Measurements from ENCODE around the gene NPTX2.

Gene NPTX2

DNA sequence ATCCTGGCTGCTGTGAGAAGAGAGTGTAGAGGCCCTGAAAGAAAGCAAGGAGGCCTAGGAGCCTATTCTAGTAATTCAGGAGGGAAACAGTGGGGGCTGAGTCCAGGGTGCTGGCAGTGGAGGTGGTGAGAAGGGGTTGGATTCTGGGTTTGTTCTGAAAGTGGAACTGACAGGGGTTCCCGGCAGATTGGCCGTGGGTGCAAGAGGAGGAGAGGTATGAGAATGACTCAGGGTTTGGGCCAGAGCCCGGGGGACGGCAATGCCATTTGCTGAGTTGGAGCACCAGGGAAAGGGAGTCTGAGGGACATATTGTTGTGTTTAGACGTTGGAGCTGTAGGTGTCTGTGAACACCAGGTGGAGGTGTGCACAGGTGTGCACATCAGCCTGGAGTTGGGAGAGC is 38.5 kb downstream of the NPTX2 start:
- DNase-seq, result no peak

DNA sequence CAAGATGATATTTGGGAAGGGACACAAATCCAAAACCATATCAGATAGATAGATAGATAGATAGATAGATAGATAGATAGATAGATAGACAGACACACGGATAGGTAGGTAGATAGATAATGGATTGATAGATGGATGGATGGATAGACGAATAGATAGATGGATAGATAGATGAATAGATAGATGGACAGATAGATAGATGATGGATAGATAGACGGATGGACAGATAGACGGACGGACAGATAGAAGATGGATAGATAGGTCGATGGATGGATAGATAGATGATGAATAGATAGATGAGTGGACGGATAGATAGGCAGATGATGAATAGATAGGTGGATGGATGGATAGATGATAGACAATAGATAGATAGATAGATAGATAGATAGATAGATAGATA is 39.8 kb downstream of the NPTX2 start:
- no peak for DNase-seq

DNA sequence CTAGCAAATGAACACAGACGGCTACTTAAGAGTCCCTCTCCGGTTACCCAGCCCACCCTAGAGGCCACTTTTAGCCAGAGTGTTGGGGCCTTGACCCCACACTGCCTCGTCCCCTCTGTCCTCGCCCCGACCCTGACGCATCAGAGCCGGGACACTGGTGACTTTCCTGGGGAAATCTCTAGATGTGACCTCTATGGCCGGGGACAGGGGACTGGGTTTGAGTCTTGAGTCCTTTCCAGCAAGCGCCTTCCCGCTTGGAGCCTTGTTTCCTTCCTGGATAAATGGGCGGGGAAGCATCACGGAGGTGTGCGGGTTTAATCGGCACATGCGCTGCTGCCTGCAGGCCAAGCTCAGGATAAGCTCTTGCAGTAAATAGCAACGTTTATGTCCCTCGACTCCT is 40.7 kb downstream of the NPTX2 start:
- DNase-seq, result no peak

DNA sequence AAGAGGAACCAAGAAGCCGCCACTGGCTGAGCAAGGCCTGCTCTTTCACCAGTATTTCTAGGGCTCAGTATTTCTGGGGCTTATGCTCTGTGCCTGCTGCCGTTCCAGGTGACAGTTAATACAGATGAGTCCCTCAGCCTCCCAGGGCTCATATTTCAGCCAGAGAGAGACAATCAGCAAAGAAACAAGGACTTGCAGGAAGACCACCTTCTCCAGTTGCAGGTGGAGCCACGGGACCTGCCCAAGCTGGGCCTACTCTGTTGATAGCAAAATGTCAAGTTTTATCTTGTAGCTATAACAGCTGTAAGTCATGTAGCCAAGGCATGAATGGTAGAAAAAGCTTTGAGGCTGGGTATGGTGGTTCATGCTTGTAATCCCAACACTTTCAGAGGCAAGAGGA is 42.7 kb downstream of the NPTX2 start:
- no peak for DNase-seq

DNA sequence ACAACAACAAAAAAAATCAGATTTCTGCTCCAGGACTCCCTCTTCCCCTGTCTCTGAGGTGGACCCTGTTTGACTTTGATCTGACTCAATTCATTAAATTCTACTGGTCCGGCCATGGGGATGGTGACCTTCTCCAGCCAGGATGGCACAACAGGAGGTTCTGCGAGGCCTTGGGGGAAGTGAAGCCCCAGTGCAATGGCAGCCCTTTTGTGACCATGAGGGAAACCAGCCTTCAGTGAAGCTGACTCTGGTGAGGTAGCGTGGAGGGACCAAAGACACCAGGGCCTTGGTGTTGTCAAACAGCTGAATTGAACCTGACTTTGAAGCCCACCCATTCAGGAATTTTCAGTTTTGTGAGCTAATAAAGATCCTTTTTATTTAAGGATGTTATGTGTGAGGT is 44.5 kb downstream of the NPTX2 start:
- no peak for DNase-seq

DNA sequence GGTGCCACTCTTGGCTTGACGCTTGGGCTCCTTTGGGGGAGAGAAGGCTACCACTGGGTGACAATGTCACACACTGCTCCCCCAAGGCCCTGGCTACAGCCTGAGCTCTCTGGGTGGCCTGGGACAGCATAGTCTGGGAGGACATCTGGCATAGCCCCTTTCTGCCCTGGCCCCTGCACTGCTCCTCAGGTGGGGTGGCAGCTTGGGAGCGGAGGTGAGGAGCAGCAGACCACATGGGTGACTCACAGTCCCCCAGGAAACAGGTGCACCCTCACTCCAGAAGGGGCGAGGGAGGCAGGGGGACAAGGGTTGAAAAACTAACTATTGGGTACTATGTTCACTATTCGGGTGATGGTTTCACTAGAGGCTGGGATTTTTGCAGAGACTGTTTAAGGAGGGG is 45.2 kb downstream of the NPTX2 start:
- DNase-seq, result no peak

DNA sequence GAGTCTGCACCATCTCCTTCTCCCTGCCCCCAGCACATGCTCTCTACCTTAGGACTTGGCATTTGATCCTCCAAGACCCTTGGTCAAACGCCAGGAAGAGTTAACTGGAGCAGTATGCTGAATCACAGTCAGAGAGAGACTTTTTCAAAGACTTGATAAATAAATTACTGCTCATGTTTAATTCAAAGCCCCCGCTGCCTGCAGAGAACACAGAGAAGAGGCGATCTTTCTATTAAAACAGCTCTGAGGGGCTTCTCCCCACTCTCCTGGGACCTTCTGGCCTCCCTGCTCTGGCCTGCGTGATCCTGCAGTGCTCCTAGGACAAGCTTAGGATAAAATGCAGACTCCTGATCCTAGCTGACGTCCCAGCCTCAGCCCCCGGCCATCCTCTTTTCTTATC is 47.8 kb downstream of the NPTX2 start:
- no peak for DNase-seq

DNA sequence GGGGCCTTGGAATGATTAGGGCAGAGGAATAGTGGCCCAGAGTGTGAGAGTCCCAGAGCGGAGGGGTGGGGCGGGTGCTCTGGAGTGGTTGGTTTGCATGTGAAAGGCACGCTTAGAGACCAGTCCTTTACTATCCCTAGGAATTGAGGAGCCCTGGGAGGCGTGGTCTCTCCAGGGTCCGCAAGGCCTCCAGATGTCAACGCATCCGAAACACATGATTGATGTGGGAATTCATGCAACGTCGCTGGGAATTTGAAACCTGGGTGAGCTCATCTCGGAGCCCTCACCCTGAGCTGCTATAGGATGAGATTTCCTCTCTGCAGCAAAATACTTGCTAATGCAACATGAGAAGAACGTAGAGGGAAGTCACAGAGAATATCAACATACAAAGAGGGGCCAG is 51.2 kb downstream of the NPTX2 start:
- no peak for DNase-seq

DNA sequence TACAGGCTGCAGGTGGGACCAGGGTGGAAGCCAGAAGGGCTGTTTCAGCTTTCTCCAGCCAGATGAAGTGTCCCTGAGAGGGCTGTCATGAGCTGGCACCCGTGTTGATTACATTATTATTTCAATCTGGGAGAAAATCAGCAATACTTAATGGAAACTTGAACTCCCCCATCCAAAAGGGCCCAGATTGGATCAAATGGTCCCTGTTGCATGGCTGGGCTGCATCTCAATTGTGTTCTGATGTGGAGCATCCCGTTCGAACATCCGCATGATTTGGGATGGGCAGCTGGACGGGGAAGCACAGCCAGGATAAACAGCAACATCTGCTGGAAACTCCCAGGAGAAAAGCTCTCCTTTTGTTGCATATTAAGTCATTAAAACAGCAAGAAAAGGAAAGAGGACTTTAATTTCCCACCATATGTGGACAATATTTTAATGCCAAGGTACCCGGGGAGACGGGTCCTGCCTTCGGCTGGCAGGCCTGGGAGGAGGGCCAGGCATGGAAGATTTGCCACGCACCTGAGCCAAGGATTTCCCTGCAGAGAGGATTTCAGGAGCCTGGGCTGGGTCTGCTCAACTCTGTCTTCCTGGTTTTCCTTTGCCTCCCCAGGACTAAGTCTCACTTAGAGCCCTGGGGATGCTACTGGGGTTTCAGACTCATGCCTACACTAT is 52.4 kb downstream of the NPTX2 start:
- no peak for DNase-seq

DNA sequence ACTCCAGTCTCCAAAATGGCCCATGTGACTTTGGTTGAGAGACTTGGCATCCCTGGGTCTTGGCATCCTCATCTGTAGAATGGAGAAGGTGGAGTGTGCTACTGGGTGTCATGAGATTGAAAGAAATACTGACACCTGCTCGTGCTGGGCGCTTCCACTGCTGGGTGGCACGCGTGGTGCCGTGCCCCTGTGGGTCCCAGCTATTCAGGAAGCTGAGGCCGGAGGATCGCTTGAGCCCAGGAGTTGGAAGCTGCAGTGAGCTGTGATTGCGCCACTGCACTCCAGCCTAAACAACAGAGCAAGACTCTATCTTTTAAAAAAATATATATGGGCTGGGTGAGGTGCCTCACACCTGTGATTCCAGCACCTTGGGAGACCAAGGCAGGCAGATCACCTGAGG is 53.1 kb downstream of the NPTX2 start:
- no peak for DNase-seq

DNA sequence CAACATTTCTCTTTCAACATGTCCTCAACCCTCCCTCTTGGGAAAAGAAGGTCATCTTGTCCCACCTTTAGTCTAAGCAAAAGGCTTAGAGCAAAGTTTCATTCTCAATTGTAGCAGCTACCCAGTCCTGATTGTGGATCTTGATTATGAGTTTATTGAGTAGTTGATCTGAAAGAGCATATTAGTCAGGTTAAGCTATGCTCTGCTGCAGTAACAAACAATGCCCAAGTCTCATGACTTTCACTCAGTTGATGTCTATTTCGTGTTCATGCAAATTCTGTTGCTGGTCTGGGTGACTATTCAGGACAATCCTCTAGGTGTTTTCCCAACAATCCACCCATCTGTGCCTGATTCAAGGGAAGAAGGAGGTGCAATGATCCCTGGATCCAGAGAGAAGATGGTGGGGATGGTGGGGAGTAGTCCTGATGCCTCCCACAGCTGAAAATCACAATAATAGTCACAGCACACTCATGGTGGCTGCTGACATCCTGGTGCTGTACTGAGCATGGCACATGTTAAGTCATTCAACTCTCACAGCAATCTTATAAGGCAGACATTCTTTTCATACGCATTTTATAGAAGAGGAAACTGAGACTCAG is 54.7 kb downstream of the NPTX2 start:
- DNase-seq, result no peak

DNA sequence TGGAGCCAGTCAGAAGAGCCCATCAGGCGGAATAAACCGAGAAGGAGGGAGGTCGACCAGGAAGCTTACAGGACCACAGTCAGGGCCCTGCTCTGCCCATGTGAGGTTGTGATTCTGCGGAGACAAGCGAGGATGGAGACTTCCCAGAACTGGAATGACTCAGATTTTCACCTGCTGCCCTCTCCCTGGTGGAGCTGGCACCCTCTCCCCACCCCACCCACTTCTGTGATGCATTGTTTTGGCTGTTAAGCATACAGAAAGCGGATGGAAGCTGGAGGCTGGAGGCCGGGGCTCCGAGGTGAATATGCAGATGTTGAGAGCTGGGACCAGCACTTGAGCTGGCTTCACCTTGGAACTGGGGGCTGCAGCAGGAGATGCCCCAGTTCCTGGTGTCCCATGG is 57.4 kb downstream of the NPTX2 start:
- no peak for DNase-seq

DNA sequence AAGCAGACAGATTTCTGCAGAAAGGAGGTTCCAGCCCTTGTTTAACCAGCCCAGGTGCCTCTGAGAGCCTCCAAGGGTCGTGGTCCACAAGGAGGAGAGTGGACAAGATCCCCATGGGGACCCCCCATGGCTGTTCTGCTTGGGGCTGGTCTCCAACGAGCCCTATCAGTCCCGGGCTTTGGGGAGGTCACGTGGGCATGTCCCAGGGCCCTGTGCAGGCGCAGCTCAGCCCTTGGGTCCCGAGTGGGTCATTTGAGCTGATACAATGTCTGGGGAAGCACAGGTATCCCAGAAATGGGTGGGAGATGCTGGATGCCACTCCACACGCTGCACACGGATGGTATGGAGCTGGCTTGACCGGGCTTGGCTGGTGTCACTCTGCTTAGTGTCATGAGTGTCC is 57.8 kb downstream of the NPTX2 start:
- DNase-seq, result no peak

DNA sequence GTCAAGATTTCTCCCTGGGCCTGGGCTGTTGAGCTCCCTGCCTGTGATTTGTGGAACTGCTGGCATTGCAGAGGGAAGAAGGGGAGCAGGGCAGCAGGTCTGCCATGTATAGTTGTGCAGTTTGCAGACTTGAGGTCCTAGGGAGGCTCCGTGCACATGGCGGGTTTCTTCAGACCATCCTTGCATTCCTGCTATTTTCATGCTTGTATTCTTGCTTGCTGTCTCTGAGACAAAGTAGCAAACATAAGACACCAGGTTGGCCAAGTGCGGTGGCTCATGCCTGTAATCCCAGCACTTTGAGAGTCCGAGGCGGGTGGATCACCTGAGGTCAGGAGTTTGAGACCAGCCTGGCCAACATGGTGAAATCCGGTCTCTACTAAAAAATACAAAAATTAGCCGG is 61.1 kb downstream of the NPTX2 start:
- DNase-seq, result no peak
